Loucy (cell line): Measurements from ENCODE around the gene SEPTIN2.
A peak's percentile ranks its signal among the peaks of the same experiment; 100 is the strongest.
"Not testable (repeated sequence)": the region's sequence is repeated elsewhere in the genome, so short reads cannot be mapped to it uniquely, and the experiment has no call there.

Experiments
- H2AFZ ChIP-seq: fragments of 200-600 bp; sonication (generic); 2 replicates; pipeline ENCODE4 v1.6.0; 2016; ENCODE audit warnings: antibody characterized with exemption, mild to moderate bottlenecking, low read length, moderate library complexity
- H3F3A ChIP-seq: fragments of 200-600 bp; 2 replicates; pipeline ENCODE4 v1.6.0; 2016; ENCODE audit warnings: antibody characterized with exemption, low read depth, mild to moderate bottlenecking
- H3K27me3 ChIP-seq: fragments of 200-600 bp; sonication (generic); 2 replicates; pipeline ENCODE4 v1.6.1; 2014; ENCODE audit warnings: low read length, mild to moderate bottlenecking; ENCODE audit not compliant: insufficient read depth, poor library complexity, severe bottlenecking
- H3K36me3 ChIP-seq: fragments of 200-600 bp; sonication (generic); 2 replicates; pipeline ENCODE4 v1.6.1; 2016; ENCODE audit warnings: low read length; ENCODE audit not compliant: insufficient read depth
- H3K4me1 ChIP-seq: fragments of 200-600 bp; sonication (generic); 2 replicates; pipeline ENCODE4 v1.5.1; 2014; ENCODE audit warnings: low read length, mild to moderate bottlenecking; ENCODE audit not compliant: insufficient read depth, poor library complexity, severe bottlenecking
- H3K4me2 ChIP-seq: fragments of 200-600 bp; sonication (generic); 2 replicates; pipeline ENCODE4 v1.6.0; 2014; ENCODE audit warnings: antibody characterized with exemption, low read length, low read depth, mild to moderate bottlenecking; ENCODE audit not compliant: poor library complexity, severe bottlenecking
- H3K4me3 ChIP-seq: fragments of 200-600 bp; sonication (generic); 2 replicates; pipeline ENCODE4 v1.5.1; 2014; ENCODE audit warnings: low read length, mild to moderate bottlenecking, mixed read lengths; ENCODE audit not compliant: poor library complexity, severe bottlenecking
- H3K79me2 ChIP-seq: fragments of 200-600 bp; sonication (generic); 2 replicates; pipeline ENCODE4 v1.6.1; 2014; ENCODE audit warnings: low read length; ENCODE audit not compliant: insufficient read depth
- H3K9ac ChIP-seq: fragments of 200-600 bp; sonication (generic); 2 replicates; pipeline ENCODE4 v1.6.0; 2014; ENCODE audit warnings: mild to moderate bottlenecking, low read depth, low read length, moderate library complexity; ENCODE audit not compliant: poor library complexity, severe bottlenecking
- H3K9me2 ChIP-seq: fragments of 200-600 bp; sonication (generic); replicated peaks from 2 replicates; pipeline ENCODE4 v1.6.1; 2016; ENCODE audit warnings: low read depth, low read length, mixed read lengths
- H3K9me3 ChIP-seq: fragments of 200-600 bp; sonication (generic); 2 replicates; pipeline ENCODE4 v1.6.1; 2014; ENCODE audit warnings: mild to moderate bottlenecking, antibody characterized with exemption, low read length, low read depth; ENCODE audit not compliant: insufficient read depth
- H4K20me1 ChIP-seq: fragments of 200-600 bp; sonication (generic); 2 replicates; pipeline ENCODE4 v1.6.0; 2014; ENCODE audit warnings: antibody characterized with exemption, low read length, mild to moderate bottlenecking; ENCODE audit not compliant: insufficient read depth, poor library complexity, severe bottlenecking
- CTCF ChIP-seq: fragments of 200-600 bp; sonication (generic); conservative IDR thresholded peaks from 2 replicates; pipeline ENCODE4 v1.5.1; 2014; ENCODE audit warnings: mild to moderate bottlenecking, antibody characterized with exemption, low read length
- EZH2phosphoT487 ChIP-seq: fragments of 200-600 bp; IDR thresholded peaks from 2 replicates; pipeline ENCODE4 v1.6.1; 2018; ENCODE audit warnings: antibody characterized with exemption, mild to moderate bottlenecking, moderate library complexity, borderline replicate concordance

Gene SEPTIN2

GRCh38 chr2:241291153-241291552, 24.6 kb upstream of the SEPTIN2 start:
- no peaks in the 10 kb centered on the region for H3K9me3 ChIP-seq
- H3F3A ChIP-seq, result peaks cover 4% of the 10 kb centered on the region; the same call in 1 of the 2 replicates
- H3K9ac ChIP-seq, result no peak overlapping the region
- no peak overlapping the region for H2AFZ ChIP-seq
- H3K79me2 ChIP-seq, result peaks cover 94% of the 10 kb centered on the region
- no peaks in the 10 kb centered on the region for H3K27me3 ChIP-seq
- H3K4me2 ChIP-seq, result no peak overlapping the region
- peaks cover 34% of the 10 kb centered on the region for H3K4me1 ChIP-seq
- no peaks in the 10 kb centered on the region for H3K36me3 ChIP-seq
- H4K20me1 ChIP-seq, result peaks cover 13% of the 10 kb centered on the region
- no peak overlapping the region for H3K4me3 ChIP-seq
- no peaks in the 10 kb centered on the region for H3K9me2 ChIP-seq
- TF ChIP-seq EZH2phosphoT487, result no peak
- TF ChIP-seq CTCF, result no peak

GRCh38 chr2:241291977-241292376, 23.7 kb upstream of the SEPTIN2 start:
- H4K20me1 ChIP-seq, result peaks cover 13% of the 10 kb centered on the region

GRCh38 chr2:241293378-241293797, 22.3 kb upstream of the SEPTIN2 start:
- not testable (repeated sequence) for H3K9ac ChIP-seq, H2AFZ ChIP-seq, H3K27me3 ChIP-seq, H3K4me3 ChIP-seq, H3K9me2 ChIP-seq, H3K4me2 ChIP-seq, H3K9me3 ChIP-seq, H3F3A ChIP-seq
- H4K20me1 ChIP-seq, result peaks cover 13% of the 10 kb centered on the region
- H3K4me1 ChIP-seq, result peaks cover 32% of the 10 kb centered on the region
- peaks cover 10% of the 10 kb centered on the region; the same call in 1 of the 2 replicates for H3K36me3 ChIP-seq
- peaks cover 90% of the 10 kb centered on the region for H3K79me2 ChIP-seq

More at GRCh38 chr2:241291977-241292376, 23.7 kb upstream of the SEPTIN2 start:
- H3K36me3 ChIP-seq, result peaks cover 3% of the 10 kb centered on the region; the same call in 1 of the 2 replicates
- TF ChIP-seq CTCF, result no peak
- no peak for TF ChIP-seq EZH2phosphoT487
- peaks cover 4% of the 10 kb centered on the region; the same call in 1 of the 2 replicates for H3F3A ChIP-seq
- H2AFZ ChIP-seq, result no peak overlapping the region
- no peaks in the 10 kb centered on the region for H3K9me2 ChIP-seq
- no peaks in the 10 kb centered on the region for H3K27me3 ChIP-seq
- H3K9ac ChIP-seq, result no peak overlapping the region
- no peak overlapping the region for H3K4me3 ChIP-seq
- H3K4me2 ChIP-seq, result peak overlapping the region; percentile 51
- peaks cover 34% of the 10 kb centered on the region for H3K4me1 ChIP-seq
- no peaks in the 10 kb centered on the region for H3K9me3 ChIP-seq
- H3K79me2 ChIP-seq, result peaks cover 94% of the 10 kb centered on the region
